Measurements from ENCODE around the gene DOK5.

DNA sequence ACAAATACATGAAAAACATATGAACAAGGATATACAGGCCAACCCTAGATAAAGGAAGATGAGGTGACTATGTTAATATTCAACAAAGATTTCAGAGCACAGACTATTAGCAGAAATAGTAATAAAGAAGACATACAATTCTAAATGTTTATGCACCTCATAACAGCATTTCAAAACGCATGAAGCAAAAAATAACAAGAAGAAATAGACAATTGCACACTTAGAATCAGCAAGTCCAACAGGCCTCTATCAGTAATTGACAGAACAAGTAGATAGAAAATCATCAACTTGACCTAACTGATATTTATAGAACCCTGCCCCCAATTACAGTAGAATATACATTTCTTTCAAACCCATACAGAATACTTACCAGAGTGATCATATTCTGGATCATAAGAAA is 11.4 kb upstream of the DOK5 start:
- no peak for TF ChIP-seq CTCF (IDR thresholded peaks at IDR 0.05)
- TF ChIP-seq ZFX (IDR thresholded peaks at IDR 0.05; ENCODE audit: borderline replicate concordance): no peak

Data from 22Rv1 (cell line).